HepG2 (cell line): ENCODE data around the gene ZFTA. TPM values are rescaled to one million over a fixed set of nuclear protein-coding genes. Genes with fewer than 3 reads are reported as not detected.

ENCODE experiments used
- ATRX ChIP-seq: sonication (generic); formaldehyde crosslinking; IDR thresholded peaks from 2 replicates; pipeline ENCODE4 v1.4.0; 2020; ENCODE audit warnings: missing genetic modification reagents, borderline replicate concordance
- CCDC6 ChIP-seq: sonication (generic); formaldehyde crosslinking; IDR thresholded peaks from 2 replicates; pipeline ENCODE4 v1.8.1; 2022; ENCODE audit warnings: mild to moderate bottlenecking, missing genetic modification reagents, moderate library complexity
- CENPT ChIP-seq: sonication (generic); formaldehyde crosslinking; IDR thresholded peaks from 2 replicates; pipeline ENCODE4 v1.8.0; 2022; ENCODE audit warnings: low read depth, mild to moderate bottlenecking, moderate library complexity, missing genetic modification reagents
- DZIP1 ChIP-seq: sonication (generic); formaldehyde crosslinking; IDR thresholded peaks from 2 replicates; pipeline ENCODE4 v1.5.0; 2020; ENCODE audit warnings: mild to moderate bottlenecking, missing genetic modification reagents
- HMG20B ChIP-seq: conservative IDR thresholded peaks from 2 replicates; pipeline ENCODE4 v1.6.1; 2016; ENCODE audit warnings: missing genetic modification reagents, missing compliant biosample characterization
- KLF13 ChIP-seq: sonication (generic); formaldehyde crosslinking; IDR thresholded peaks from 2 replicates; pipeline ENCODE4 v1.4.0; 2020; ENCODE audit warnings: mild to moderate bottlenecking, missing genetic modification reagents
- MED1 ChIP-seq: sonication (generic); formaldehyde crosslinking; IDR thresholded peaks from 2 replicates; pipeline ENCODE4 v1.4.0; 2020; ENCODE audit warnings: missing genetic modification reagents
- MXI1 ChIP-seq: IDR thresholded peaks from 3 replicates; pipeline ENCODE4 v1.6.1; 2012; ENCODE audit warnings: low read depth, low read length, inconsistent platforms, borderline replicate concordance
- NFE2 ChIP-seq: sonication (generic); formaldehyde crosslinking; IDR thresholded peaks from 2 replicates; pipeline ENCODE4 v1.4.0; 2020; ENCODE audit warnings: missing genetic modification reagents
- RAD21 ChIP-seq: fragments of 450-650 bp; formaldehyde crosslinking; IDR thresholded peaks from 2 replicates; pipeline ENCODE4 v1.5.0; 2020; ENCODE audit warnings: mild to moderate bottlenecking
- RORA ChIP-seq: sonication (generic); formaldehyde crosslinking; IDR thresholded peaks from 2 replicates; pipeline ENCODE4 v1.5.0; 2020; ENCODE audit warnings: mild to moderate bottlenecking, missing genetic modification reagents, moderate library complexity
- TCF7L2 ChIP-seq: IDR thresholded peaks from 2 replicates; pipeline ENCODE4 v1.6.1; 2011; ENCODE audit warnings: mild to moderate bottlenecking, low read depth, low read length, moderate library complexity
- THAP11 ChIP-seq: IDR thresholded peaks from 2 replicates; pipeline ENCODE4 v1.6.1; 2016; ENCODE audit warnings: missing biosample characterization, missing genetic modification reagents
- THYN1 ChIP-seq: sonication (generic); formaldehyde crosslinking; IDR thresholded peaks from 2 replicates; pipeline ENCODE4 v1.8.1; 2023; ENCODE audit warnings: low read depth, mild to moderate bottlenecking, moderate library complexity, missing genetic modification reagents, borderline replicate concordance
- ZFP90 ChIP-seq: sonication (generic); formaldehyde crosslinking; IDR thresholded peaks from 2 replicates; pipeline ENCODE4 v1.8.0; 2022; ENCODE audit warnings: missing genetic modification reagents, mild to moderate bottlenecking, inconsistent platforms, borderline replicate concordance
- ZNF512B ChIP-seq: sonication (generic); formaldehyde crosslinking; IDR thresholded peaks from 2 replicates; pipeline ENCODE4 v1.5.1; 2020; ENCODE audit warnings: missing genetic modification reagents, mild to moderate bottlenecking, borderline replicate concordance
- ZNF781 ChIP-seq: sonication (generic); formaldehyde crosslinking; IDR thresholded peaks from 2 replicates; pipeline ENCODE4 v1.5.1; 2020; ENCODE audit warnings: borderline replicate concordance, mild to moderate bottlenecking, missing genetic modification reagents; ENCODE audit errors: not compliant biosample characterization
- polyA plus RNA-seq, 8 experiments: library from polyadenylated mRNA; depleted of rRNA in 3 of 8; stranded (reverse) in 7 of 8; unstranded in 1 of 8; fragments of >200 nt; fragmentation: Illumina TruSeq in 4 of 8; extraction: Trizol in 4 of 8; gene quantifications; 2 replicates each; pipeline versions ENCODE4 v1.2.1 to v1.2.3, GENCODE V29; 2011 to 2016; ENCODE audit warnings: low read depth in 4 of 8, missing spikeins in 1 of 8, mixed read lengths in 1 of 8; ENCODE audit not compliant: insufficient read depth in 1 of 8
- total RNA-seq, 5 experiments: library from RNA; depleted of rRNA; stranded (reverse); fragments of >200 nt; fragmentation: Illumina TruSeq; extraction: Trizol; gene quantifications; 2 replicates each; pipeline ENCODE4 v1.2.3, GENCODE V29; 2016; ENCODE audit warnings: low read depth in 1 of 5
- TF ChIP-seq, protein P1 (sequence below): sonication (generic); formaldehyde crosslinking; IDR thresholded peaks from 2 replicates; pipeline ENCODE4 v1.5.0; 2020; ENCODE audit warnings: missing genetic modification reagents
- TF ChIP-seq, protein P2 (sequence below): sonication (generic); formaldehyde crosslinking; IDR thresholded peaks from 2 replicates; pipeline ENCODE4 v1.4.0; 2020; ENCODE audit warnings: missing genetic modification reagents

Gene ZFTA
- total and polyA plus RNA-seq, 2 of the 13 experiments (the other 11 are each of a cell fraction or from before 2014, with no cell fraction given): 3.9 to 10.4 TPM

- no peak for TF ChIP-seq RORA (CRISPR knock-in tag)
- no peak for TF ChIP-seq KLF13 (CRISPR knock-in tag)
- no peak for TF ChIP-seq THYN1
- no peak; the same call in 1 of the 2 replicates for TF ChIP-seq ZFP90
- TF ChIP-seq HMG20B (CRISPR knock-in tag): no peak
- no peak for TF ChIP-seq ZNF512B
- TF ChIP-seq, protein P1, sequence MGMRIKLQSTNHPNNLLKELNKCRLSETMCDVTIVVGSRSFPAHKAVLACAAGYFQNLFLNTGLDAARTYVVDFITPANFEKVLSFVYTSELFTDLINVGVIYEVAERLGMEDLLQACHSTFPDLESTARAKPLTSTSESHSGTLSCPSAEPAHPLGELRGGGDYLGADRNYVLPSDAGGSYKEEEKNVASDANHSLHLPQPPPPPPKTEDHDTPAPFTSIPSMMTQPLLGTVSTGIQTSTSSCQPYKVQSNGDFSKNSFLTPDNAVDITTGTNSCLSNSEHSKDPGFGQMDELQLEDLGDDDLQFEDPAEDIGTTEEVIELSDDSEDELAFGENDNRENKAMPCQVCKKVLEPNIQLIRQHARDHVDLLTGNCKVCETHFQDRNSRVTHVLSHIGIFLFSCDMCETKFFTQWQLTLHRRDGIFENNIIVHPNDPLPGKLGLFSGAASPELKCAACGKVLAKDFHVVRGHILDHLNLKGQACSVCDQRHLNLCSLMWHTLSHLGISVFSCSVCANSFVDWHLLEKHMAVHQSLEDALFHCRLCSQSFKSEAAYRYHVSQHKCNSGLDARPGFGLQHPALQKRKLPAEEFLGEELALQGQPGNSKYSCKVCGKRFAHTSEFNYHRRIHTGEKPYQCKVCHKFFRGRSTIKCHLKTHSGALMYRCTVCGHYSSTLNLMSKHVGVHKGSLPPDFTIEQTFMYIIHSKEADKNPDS: no peak
- TF ChIP-seq MXI1: peak; percentile 5; the same call in 1 of the 3 replicates
- TF ChIP-seq THAP11: no peak
- no peak for TF ChIP-seq ZNF781 (CRISPR knock-in tag)
- TF ChIP-seq RAD21 (CRISPR knock-in tag): peak; percentile 20; the same call in 1 of the 2 replicates
- TF ChIP-seq, protein P2, sequence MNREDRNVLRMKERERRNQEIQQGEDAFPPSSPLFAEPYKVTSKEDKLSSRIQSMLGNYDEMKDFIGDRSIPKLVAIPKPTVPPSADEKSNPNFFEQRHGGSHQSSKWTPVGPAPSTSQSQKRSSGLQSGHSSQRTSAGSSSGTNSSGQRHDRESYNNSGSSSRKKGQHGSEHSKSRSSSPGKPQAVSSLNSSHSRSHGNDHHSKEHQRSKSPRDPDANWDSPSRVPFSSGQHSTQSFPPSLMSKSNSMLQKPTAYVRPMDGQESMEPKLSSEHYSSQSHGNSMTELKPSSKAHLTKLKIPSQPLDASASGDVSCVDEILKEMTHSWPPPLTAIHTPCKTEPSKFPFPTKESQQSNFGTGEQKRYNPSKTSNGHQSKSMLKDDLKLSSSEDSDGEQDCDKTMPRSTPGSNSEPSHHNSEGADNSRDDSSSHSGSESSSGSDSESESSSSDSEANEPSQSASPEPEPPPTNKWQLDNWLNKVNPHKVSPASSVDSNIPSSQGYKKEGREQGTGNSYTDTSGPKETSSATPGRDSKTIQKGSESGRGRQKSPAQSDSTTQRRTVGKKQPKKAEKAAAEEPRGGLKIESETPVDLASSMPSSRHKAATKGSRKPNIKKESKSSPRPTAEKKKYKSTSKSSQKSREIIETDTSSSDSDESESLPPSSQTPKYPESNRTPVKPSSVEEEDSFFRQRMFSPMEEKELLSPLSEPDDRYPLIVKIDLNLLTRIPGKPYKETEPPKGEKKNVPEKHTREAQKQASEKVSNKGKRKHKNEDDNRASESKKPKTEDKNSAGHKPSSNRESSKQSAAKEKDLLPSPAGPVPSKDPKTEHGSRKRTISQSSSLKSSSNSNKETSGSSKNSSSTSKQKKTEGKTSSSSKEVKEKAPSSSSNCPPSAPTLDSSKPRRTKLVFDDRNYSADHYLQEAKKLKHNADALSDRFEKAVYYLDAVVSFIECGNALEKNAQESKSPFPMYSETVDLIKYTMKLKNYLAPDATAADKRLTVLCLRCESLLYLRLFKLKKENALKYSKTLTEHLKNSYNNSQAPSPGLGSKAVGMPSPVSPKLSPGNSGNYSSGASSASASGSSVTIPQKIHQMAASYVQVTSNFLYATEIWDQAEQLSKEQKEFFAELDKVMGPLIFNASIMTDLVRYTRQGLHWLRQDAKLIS: no peak
- TF ChIP-seq NFE2: no peak
- TF ChIP-seq ATRX (CRISPR knock-in tag): no peak
- no peak for TF ChIP-seq TCF7L2
- 0 out of 2 replicates have a peak, but pooled peaks have one; percentile 15 for TF ChIP-seq MED1 (CRISPR knock-in tag)
- no peak for TF ChIP-seq CENPT (CRISPR knock-in tag)
- TF ChIP-seq CCDC6 (CRISPR knock-in tag): 0 out of 2 replicates have a peak, but pooled peaks have one; percentile 31
- no peak for TF ChIP-seq DZIP1 (CRISPR knock-in tag)
Measured at GRCh38 chr11:63813035-63813562, 44.5 kb upstream of the ZFTA start, which contains the start of gene SPINDOC (continued).
